H1 (cell line): Measurements from ENCODE around the gene POMP. TPM values are rescaled to one million over a fixed set of nuclear protein-coding genes. Genes with fewer than 3 reads are reported as not detected.

ENCODE experiments used
- CTCF ChIA-PET: fragments of 300-600 bp; sonication (Branson Sonifier 250); formaldehyde crosslinking; loops from one replicate; lab custom pipeline; 2021; ENCODE audit not compliant: partially characterized antibody; lab: Charles Lee
- POLR2A ChIA-PET: fragments of 300-600 bp; sonication (Branson Sonifier 250); formaldehyde crosslinking; loops from one replicate; lab custom pipeline; 2021; ENCODE audit warnings: inconsistent platforms; ENCODE audit not compliant: partially characterized antibody; lab: Charles Lee
- DNase-seq, 2 experiments: peaks; one replicate each; pipeline versions ENCODE4 v3.0.0 to v3.0.0-alpha.2; 2010 to 2022; ENCODE audit warnings: low spot score in 2 of 2, low read depth in 1 of 2, mixed read lengths in 1 of 2
- FAIRE-seq: peaks from 2 replicates; lab custom pipeline; 2011; peaks lifted over from hg19 to GRCh38; lab: Jason Lieb, UNC
- H2AFZ ChIP-seq: 2 replicates; pipeline ENCODE4 v1.8.1; 2012; ENCODE audit warnings: low read length, inconsistent platforms
- H2AK5ac ChIP-seq: 2 replicates; pipeline ENCODE4 v1.6.1; 2013; ENCODE audit warnings: low read depth, low read length
- H2BK120ac ChIP-seq: replicated peaks from 2 replicates; pipeline ENCODE3; 2013; ENCODE audit warnings: low read depth, low read length, inconsistent platforms
- H2BK12ac ChIP-seq: 2 replicates; pipeline ENCODE4 v1.6.1; 2013; ENCODE audit warnings: low read depth, low read length
- H2BK15ac ChIP-seq: 2 replicates; pipeline ENCODE4 v1.6.1; 2013; ENCODE audit warnings: low read length
- H2BK20ac ChIP-seq: 2 replicates; pipeline ENCODE4 v1.6.1; 2013; ENCODE audit warnings: low read length
- H2BK5ac ChIP-seq: 2 replicates; pipeline ENCODE4 v1.6.1; 2013; ENCODE audit warnings: low read depth, low read length
- H3K14ac ChIP-seq: 2 replicates; pipeline ENCODE4 v1.6.1; 2013; ENCODE audit warnings: inconsistent platforms; ENCODE audit not compliant: insufficient read length
- H3K18ac ChIP-seq: 2 replicates; pipeline ENCODE4 v1.6.1; 2013; ENCODE audit warnings: low read length; ENCODE audit errors: extremely low read depth
- H3K23ac ChIP-seq: 2 replicates; pipeline ENCODE4 v1.6.1; 2013; ENCODE audit warnings: inconsistent platforms; ENCODE audit not compliant: insufficient read length
- H3K23me2 ChIP-seq: 2 replicates; pipeline ENCODE4 v1.6.1; 2013; ENCODE audit warnings: low read depth, low read length
- H3K27ac ChIP-seq: 2 replicates; pipeline ENCODE4 v1.6.1; 2011; ENCODE audit warnings: low read depth, low read length, inconsistent platforms
- H3K27me3 ChIP-seq, 4 experiments: replicated peaks in 1 of 4; 1 replicate in 1 of 4; 2 replicates in 3 of 4; pipeline versions ENCODE4 v1.6.1 to v1.8.1; 2011 to 2013; ENCODE audit warnings: low read length in 3 of 4, mild to moderate bottlenecking in 3 of 4, inconsistent platforms in 2 of 4, mixed read lengths in 2 of 4, moderate library complexity in 1 of 4; ENCODE audit not compliant: control insufficient read depth in 3 of 4, insufficient read depth in 3 of 4; ENCODE audit errors: extremely low read depth in 1 of 4
- H3K36me3 ChIP-seq, 4 experiments: 2 replicates each; pipeline versions ENCODE4 v1.6.1 to v1.8.1; 2011 to 2013; ENCODE audit warnings: mild to moderate bottlenecking in 4 of 4, low read length in 3 of 4, moderate library complexity in 2 of 4, control low read depth in 1 of 4, inconsistent platforms in 1 of 4; ENCODE audit not compliant: insufficient read depth in 4 of 4, control insufficient read depth in 2 of 4
- H3K4ac ChIP-seq: replicated peaks from 2 replicates; pipeline ENCODE3; 2013; ENCODE audit warnings: low read length, low read depth, mixed read lengths, inconsistent platforms; ENCODE audit not compliant: insufficient read length
- H3K4me1 ChIP-seq, 4 experiments: replicated peaks in 1 of 4; 1 replicate in 1 of 4; 2 replicates in 3 of 4; pipeline versions ENCODE4 v1.6.1 to v1.8.1; 2011 to 2013; ENCODE audit warnings: low read length in 3 of 4, inconsistent platforms in 2 of 4, mixed read lengths in 1 of 4; ENCODE audit not compliant: insufficient read depth in 4 of 4, control insufficient read depth in 3 of 4
- H3K4me2 ChIP-seq, 2 experiments: 2 replicates each; pipeline versions ENCODE4 v1.6.1 to v1.8.1; 2011 to 2013; ENCODE audit warnings: low read depth in 2 of 2, low read length in 2 of 2, control low read depth in 1 of 2, inconsistent platforms in 1 of 2, mild to moderate bottlenecking in 1 of 2; ENCODE audit not compliant: insufficient read depth in 1 of 2
- H3K4me3 ChIP-seq, 4 experiments: fragments of 200-600, 300-600 bp in 1 of 4; sonication (generic), shearing (Covaris generic), sonication (Bioruptor Twin) in 1 of 4; 2 replicates each; pipeline versions ENCODE4 v1.5.1 to v1.8.1; 2011 to 2016; ENCODE audit warnings: low read length in 4 of 4, low read depth in 3 of 4, control low read depth in 2 of 4, inconsistent platforms in 2 of 4, mild to moderate bottlenecking in 2 of 4, mixed read lengths in 1 of 4, moderate library complexity in 1 of 4; ENCODE audit not compliant: insufficient read depth in 2 of 4; ENCODE audit errors: extremely low read depth in 1 of 4
- H3K56ac ChIP-seq: replicated peaks from 2 replicates; pipeline ENCODE3; 2013; ENCODE audit warnings: low read depth, mild to moderate bottlenecking, mixed read lengths, low read length, inconsistent platforms; ENCODE audit not compliant: insufficient read length
- H3K79me1 ChIP-seq: 2 replicates; pipeline ENCODE4 v1.6.1; 2013; ENCODE audit warnings: low read depth, low read length, control low read depth
- H3K79me2 ChIP-seq, 2 experiments: 2 replicates each; pipeline versions ENCODE4 v1.6.1 to v1.8.1; 2012 to 2013; ENCODE audit warnings: low read length in 2 of 2, mild to moderate bottlenecking in 2 of 2, inconsistent platforms in 1 of 2; ENCODE audit not compliant: insufficient read depth in 2 of 2, control insufficient read depth in 1 of 2
- H3K9ac ChIP-seq, 4 experiments: replicated peaks in 1 of 4; 1 replicate in 1 of 4; 2 replicates in 3 of 4; pipeline versions ENCODE4 v1.6.1 to v1.8.1; 2011 to 2013; ENCODE audit warnings: low read depth in 3 of 4, low read length in 3 of 4, control low read depth in 2 of 4, mild to moderate bottlenecking in 2 of 4, moderate library complexity in 2 of 4, inconsistent platforms in 1 of 4; ENCODE audit errors: extremely low read depth in 1 of 4
- H3K9me3 ChIP-seq, 2 experiments: 2 replicates each; pipeline versions ENCODE4 v1.6.1 to v1.8.1; 2012 to 2013; ENCODE audit warnings: mild to moderate bottlenecking in 2 of 2, moderate library complexity in 2 of 2, control low read depth in 1 of 2, inconsistent platforms in 1 of 2, low read depth in 1 of 2, low read length in 1 of 2, mixed read lengths in 1 of 2; ENCODE audit not compliant: insufficient read depth in 2 of 2
- H4K20me1 ChIP-seq, 2 experiments: replicated peaks in 1 of 2; 2 replicates each; pipeline versions ENCODE3 to v1.8.1; 2011 to 2013; ENCODE audit warnings: inconsistent platforms in 2 of 2, low read length in 2 of 2, mild to moderate bottlenecking in 1 of 2; ENCODE audit not compliant: insufficient read depth in 2 of 2, control insufficient read depth in 1 of 2
- H4K5ac ChIP-seq: 2 replicates; pipeline ENCODE4 v1.6.1; 2013; ENCODE audit warnings: low read length, low read depth, mixed read lengths, inconsistent platforms; ENCODE audit not compliant: insufficient read length
- H4K8ac ChIP-seq: 2 replicates; pipeline ENCODE4 v1.8.0; 2013; ENCODE audit warnings: mild to moderate bottlenecking, moderate library complexity, low read length, inconsistent platforms; ENCODE audit not compliant: insufficient read depth; ENCODE audit errors: extremely low read depth
- H4K91ac ChIP-seq: replicated peaks from 2 replicates; pipeline ENCODE3; 2013; ENCODE audit warnings: low read length, mixed read lengths, inconsistent platforms; ENCODE audit not compliant: insufficient read length
- NRF1 ChIP-seq: IDR thresholded peaks from 2 replicates; pipeline ENCODE4 v1.6.1; 2011; ENCODE audit warnings: mild to moderate bottlenecking, low read depth, low read length, improper control_type of control experiment
- POLR2A ChIP-seq, 2 experiments: IDR thresholded peaks; 1 replicate in 1 of 2; 2 replicates in 1 of 2; pipeline ENCODE4 v1.6.1; 2011; ENCODE audit warnings: low read depth in 2 of 2, low read length in 2 of 2, mild to moderate bottlenecking in 2 of 2; ENCODE audit errors: control extremely low read depth in 1 of 2
- SP4 ChIP-seq: IDR thresholded peaks from 2 replicates; pipeline ENCODE4 v1.6.1; 2012; ENCODE audit warnings: low read length, inconsistent platforms
- WGBS, 2 experiments: shearing (Covaris generic) in 1 of 2; methylation state at CpG; one replicate each; pipeline versions ENCODE4 v1.1.6 to v1.1.7; 2013 to 2015; ENCODE audit warnings: low lambda C conversion rate in 2 of 2, mixed read lengths in 2 of 2, inconsistent platforms in 1 of 2, low coverage in 1 of 2, missing lambda C conversion rate in 1 of 2; ENCODE audit not compliant: insufficient replicate concordance in 2 of 2, insufficient coverage in 1 of 2, insufficient read length in 1 of 2; ENCODE audit errors: extremely low coverage in 1 of 2, missing lambda C conversion rate in 1 of 2; 5-methylcytosine and 5-hydroxymethylcytosine counted together
- polyA plus RNA-seq, 7 experiments: library from polyadenylated mRNA; depleted of rRNA in 3 of 7; stranded (reverse) in 5 of 7; unstranded in 2 of 7; fragments of >200 nt in 5 of 7; fragments of 200-250 nt in 2 of 7; gene quantifications; 1 replicate in 5 of 7; 2 replicates in 1 of 7; 4 replicates in 1 of 7; pipeline versions ENCODE4 v1.2.1 to v1.2.3, GENCODE V29; 2011 to 2013; ENCODE audit warnings: missing spikeins in 2 of 7, mixed read lengths in 2 of 7
- total RNA-seq: library from RNA; stranded (reverse); fragmentation: NEBNext Ultra II Directional; extraction: Animal tissue kit (Norgen Biotek cat#: 25700); gene quantifications from 2 replicates; pipeline ENCODE4 v1.2.1, GENCODE V29; 2021

The POMP gene
- total and polyA plus RNA-seq, 2 of the 8 experiments (the other 6 are each of a cell fraction or from before 2014, with no cell fraction given), result 38.4 to 115 TPM

GRCh38 chr13:28697441-28697840 is 38.5 kb downstream of the POMP start:
- 100% methylated on average over 1 of the region's 1 CpG; no CpG with 5 or more reads in 1 of the 2 experiments for WGBS, 2 experiments
- POLR2A ChIA-PET, result no interaction called here

More at GRCh38 chr13:28697441-28697840, 38.5 kb downstream of the POMP start:
- Histone ChIP-seq H2BK20ac (no peak overlapping the region), H3K79me2 (no peaks in the 10 kb centered on the region), H4K20me1 (no peaks in the 10 kb centered on the region), H3K4me1 (peaks cover 0 to 9% (median 5%) of the 10 kb centered on the region in 4 experiments; a peak in 6 of 7 replicates), H4K5ac (no peak overlapping the region), H3K23me2 (no peaks in the 10 kb centered on the region), H2BK15ac (no peak overlapping the region), H3K9ac (no peak overlapping the region), H2BK120ac (no peak overlapping the region), H3K79me1 (no peaks in the 10 kb centered on the region), H3K9me3 (no peaks in the 10 kb centered on the region), H3K36me3 (no peaks in the 10 kb centered on the region), H3K4me2 (no peak overlapping the region), H2AK5ac (no peak overlapping the region), H4K8ac (no peak overlapping the region), H4K91ac (no peak overlapping the region), H3K56ac (no peak overlapping the region), H3K27ac (no peak overlapping the region), H2AFZ (no peak overlapping the region), H3K4me3 (no peak overlapping the region), H2BK12ac (no peak overlapping the region), H3K18ac (no peak overlapping the region), H3K14ac (no peak overlapping the region), H3K27me3 (no peaks in the 10 kb centered on the region), H3K23ac (no peak overlapping the region), H3K4ac (no peak overlapping the region), H2BK5ac (no peak overlapping the region)
- CTCF ChIA-PET, result interaction anchor here (1.0 to 1.5 kb wide), 2 partner anchors 12 to 20 kb away, joined by 3 to 4 read pairs; no protein-coding TSS in a partner anchor
- DNase-seq, result no peak
- FAIRE-seq, result no peak
- TF ChIP-seq NRF1 (no peak), POLR2A (IDR thresholded peaks at IDR 0.05; ENCODE audit: control extremely low read depth in 1 of 2, low read depth in 2 of 2, low read length in 2 of 2) (no peak), SP4 (no peak)
